Measurements from ENCODE around the gene PSD2.

Gene PSD2

DNA sequence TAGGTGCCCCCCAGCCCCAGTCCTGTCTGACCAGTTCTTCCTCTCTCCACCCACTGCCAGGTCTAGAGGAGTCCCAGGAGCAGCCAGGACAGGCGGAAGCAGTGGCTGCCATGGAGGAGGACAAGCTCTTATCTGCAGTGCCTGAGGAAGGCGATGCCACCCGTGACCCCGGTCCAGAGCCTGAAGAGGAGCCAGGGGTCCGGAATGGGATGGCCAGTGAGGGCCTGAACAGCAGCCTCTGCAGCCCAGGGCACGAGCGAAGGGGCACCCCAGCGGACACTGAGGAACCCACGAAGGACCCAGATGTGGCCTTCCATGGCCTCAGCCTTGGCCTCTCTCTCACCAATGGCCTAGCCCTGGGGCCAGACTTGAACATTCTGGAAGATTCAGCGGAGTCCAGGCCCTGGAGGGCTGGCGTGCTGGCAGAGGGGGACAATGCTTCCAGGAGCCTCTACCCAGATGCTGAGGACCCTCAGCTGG is 13.8 kb downstream of the PSD2 start:
- ATAC-seq (no peak), DNase-seq (no peak)
- H3K4me3 Mint-ChIP-seq, result no peak overlapping the region
- no peak overlapping the region for H3K27ac Mint-ChIP-seq
- H3K27me3 Mint-ChIP-seq, result peaks cover 19% of the 10 kb centered on the region
- no peaks in the 10 kb centered on the region for H3K36me3 Mint-ChIP-seq (ENCODE audit: low read depth)
- H3K9me3 Mint-ChIP-seq, result no peaks in the 10 kb centered on the region
- no peaks in the 10 kb centered on the region for H3K4me1 Mint-ChIP-seq

DNA sequence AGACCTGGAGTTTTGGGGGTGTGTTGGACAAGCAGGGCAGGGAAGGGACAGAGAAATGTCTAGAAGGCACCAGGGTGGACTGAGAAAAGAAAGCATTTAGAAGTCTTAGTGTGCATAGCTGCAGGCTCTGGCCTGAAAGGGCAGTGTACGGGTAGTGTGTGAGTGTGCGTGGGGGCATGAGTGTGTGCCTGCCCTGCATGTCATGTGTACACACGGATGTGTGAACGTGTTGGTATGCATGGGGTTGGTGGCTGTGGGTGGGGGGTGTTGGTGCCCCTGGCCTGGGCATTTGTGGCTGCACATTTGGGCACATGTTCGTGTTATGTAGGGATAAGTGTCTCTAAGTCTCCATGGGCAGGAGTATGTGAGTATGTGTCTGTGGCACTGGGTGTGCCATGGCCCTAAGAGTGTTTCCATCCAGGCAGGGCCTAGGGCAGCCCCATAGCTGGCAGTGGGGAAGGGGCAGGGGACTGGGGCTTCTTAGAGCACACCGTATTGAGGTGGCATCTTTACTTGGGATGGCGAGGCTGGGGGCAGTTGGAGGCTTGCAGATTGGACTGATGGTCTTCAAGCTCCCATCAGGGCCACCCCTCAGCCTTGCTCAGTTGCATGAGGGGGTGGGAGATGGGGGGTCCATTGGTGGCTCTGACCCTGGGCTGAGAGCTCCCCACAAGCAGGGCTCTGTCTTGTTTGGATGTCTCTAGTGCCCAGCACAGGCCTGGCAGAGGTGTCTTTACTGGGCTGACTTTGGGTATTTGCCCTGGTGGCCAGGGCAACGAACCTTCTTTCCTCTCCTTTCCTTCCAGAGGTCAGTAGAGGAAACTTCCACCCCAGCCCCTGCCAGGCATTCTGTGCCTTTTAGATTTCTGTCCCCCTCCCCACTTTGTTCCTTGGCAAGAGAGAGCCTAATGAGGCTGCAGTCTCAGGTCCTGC is 15.0 kb downstream of the PSD2 start:
- Mint-ChIP-seq H3K4me3 (no peak overlapping the region), H3K4me1 (no peaks in the 10 kb centered on the region), H3K9me3 (no peaks in the 10 kb centered on the region), H3K27me3 (peaks cover 17% of the 10 kb centered on the region), H3K27ac (no peak overlapping the region), H3K36me3 (ENCODE audit: low read depth) (no peaks in the 10 kb centered on the region)
- DNase-seq (no peak), ATAC-seq (no peak)

GRCh38 chr5:139811274-139811607 is 15.6 kb downstream of the PSD2 start:
- peaks cover 15% of the 10 kb centered on the region for H3K27me3 Mint-ChIP-seq
- H3K27ac Mint-ChIP-seq, result no peak overlapping the region
- H3K4me3 Mint-ChIP-seq, result no peak overlapping the region
- no peak for DNase-seq
- H3K4me1 Mint-ChIP-seq, result no peaks in the 10 kb centered on the region
- no peaks in the 10 kb centered on the region for H3K9me3 Mint-ChIP-seq
- no peak for ATAC-seq
- H3K36me3 Mint-ChIP-seq (ENCODE audit: low read depth), result no peaks in the 10 kb centered on the region

GRCh38 chr5:139812323-139812722 is 16.7 kb downstream of the PSD2 start:
- no peaks in the 10 kb centered on the region for H3K36me3 Mint-ChIP-seq (ENCODE audit: low read depth)
- H3K27me3 Mint-ChIP-seq, result peaks cover 17% of the 10 kb centered on the region
- H3K9me3 Mint-ChIP-seq, result no peaks in the 10 kb centered on the region
- H3K27ac Mint-ChIP-seq, result no peak overlapping the region
- ATAC-seq (no peak), DNase-seq (no peak)
- no peaks in the 10 kb centered on the region for H3K4me1 Mint-ChIP-seq
- H3K4me3 Mint-ChIP-seq, result no peak overlapping the region

- peaks cover 14% of the 10 kb centered on the region for H3K27me3 Mint-ChIP-seq
- no peaks in the 10 kb centered on the region for H3K4me1 Mint-ChIP-seq
- no peak overlapping the region for H3K27ac Mint-ChIP-seq
- DNase-seq (no peak), ATAC-seq (no peak)
- no peaks in the 10 kb centered on the region for H3K36me3 Mint-ChIP-seq (ENCODE audit: low read depth)
- no peak overlapping the region for H3K4me3 Mint-ChIP-seq
- no peaks in the 10 kb centered on the region for H3K9me3 Mint-ChIP-seq
Measured at GRCh38 chr5:139812836-139813805, 17.5 kb downstream of the PSD2 start.

DNA sequence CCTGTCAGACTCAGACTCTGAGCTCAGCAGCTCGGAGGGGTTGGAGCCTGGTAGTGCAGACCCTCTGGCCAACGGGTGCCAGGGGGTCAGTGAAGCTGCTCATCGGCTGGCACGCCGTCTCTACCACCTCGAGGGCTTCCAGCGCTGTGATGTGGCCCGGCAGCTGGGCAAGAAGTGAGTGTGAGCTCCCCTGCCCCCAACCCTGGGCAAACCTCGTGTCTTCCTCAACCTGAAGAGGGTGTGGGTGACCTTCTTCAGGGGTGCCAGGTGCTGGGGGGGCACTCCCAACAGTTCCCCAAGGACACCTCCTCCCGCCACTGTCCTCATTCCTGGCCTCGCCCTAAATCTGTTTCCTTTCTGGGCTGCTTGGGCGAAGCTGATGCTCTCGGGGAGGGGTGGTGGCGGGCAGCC is 18.6 kb downstream of the PSD2 start:
- DNase-seq (no peak), ATAC-seq (no peak)
- Mint-ChIP-seq H3K27ac (no peak overlapping the region), H3K27me3 (peaks cover 16% of the 10 kb centered on the region), H3K36me3 (ENCODE audit: low read depth) (no peaks in the 10 kb centered on the region), H3K9me3 (peaks cover 8% of the 10 kb centered on the region), H3K4me3 (no peak overlapping the region), H3K4me1 (no peaks in the 10 kb centered on the region)

DNA sequence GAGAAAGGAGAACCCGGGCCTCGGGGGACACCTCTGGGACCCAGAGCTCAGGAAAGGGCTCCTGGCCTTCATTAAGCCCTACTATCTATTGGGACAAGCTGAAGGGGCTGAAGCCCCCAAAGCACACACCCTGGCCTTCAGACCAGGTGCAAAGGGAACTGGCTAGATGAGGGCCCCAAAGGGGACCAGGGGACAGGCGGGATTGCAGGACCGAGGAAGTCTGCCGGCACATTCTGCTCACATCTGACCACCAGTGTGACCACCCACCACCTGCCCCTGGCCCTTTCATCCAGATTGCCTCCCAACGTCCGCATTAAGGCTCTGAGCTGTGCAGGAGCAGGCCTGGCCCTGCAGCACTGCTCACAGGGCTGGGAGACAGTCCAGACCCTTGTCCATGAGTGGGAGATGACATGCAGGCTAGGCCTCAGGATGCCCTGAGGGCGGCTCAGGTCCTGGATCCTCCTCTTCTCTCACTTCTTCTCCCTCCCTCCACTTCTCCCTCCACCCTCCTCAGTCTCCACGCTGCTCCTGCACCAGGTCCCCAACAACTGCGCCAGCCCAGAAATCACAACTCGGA is 19.2 kb downstream of the PSD2 start:
- DNase-seq, result no peak
- Mint-ChIP-seq H3K9me3 (peaks cover 8% of the 10 kb centered on the region), H3K4me1 (no peaks in the 10 kb centered on the region), H3K36me3 (ENCODE audit: low read depth) (no peaks in the 10 kb centered on the region), H3K27ac (no peak overlapping the region), H3K4me3 (no peak overlapping the region), H3K27me3 (peaks cover 18% of the 10 kb centered on the region)
- no peak for ATAC-seq

- H3K27me3 Mint-ChIP-seq, result peaks cover 16% of the 10 kb centered on the region
- no peak overlapping the region for H3K27ac Mint-ChIP-seq
- no peak for ATAC-seq
- no peak for DNase-seq
- H3K36me3 Mint-ChIP-seq (ENCODE audit: low read depth), result no peaks in the 10 kb centered on the region
- no peak overlapping the region for H3K4me3 Mint-ChIP-seq
- H3K4me1 Mint-ChIP-seq, result no peaks in the 10 kb centered on the region
- H3K9me3 Mint-ChIP-seq, result peaks cover 8% of the 10 kb centered on the region
Measured at GRCh38 chr5:139816566-139816965, 21.0 kb downstream of the PSD2 start.

- no peak overlapping the region for H3K27ac Mint-ChIP-seq
- DNase-seq (no peak), ATAC-seq (no peak)
- peaks cover 14% of the 10 kb centered on the region for H3K27me3 Mint-ChIP-seq
- H3K36me3 Mint-ChIP-seq (ENCODE audit: low read depth), result no peaks in the 10 kb centered on the region
- H3K4me3 Mint-ChIP-seq, result no peak overlapping the region
- H3K9me3 Mint-ChIP-seq, result peaks cover 8% of the 10 kb centered on the region
- H3K4me1 Mint-ChIP-seq, result no peaks in the 10 kb centered on the region
Measured at GRCh38 chr5:139817362-139817761, 21.8 kb downstream of the PSD2 start.

GRCh38 chr5:139817970-139818369 is 22.4 kb downstream of the PSD2 start:
- H3K36me3 Mint-ChIP-seq (ENCODE audit: low read depth), result no peaks in the 10 kb centered on the region
- H3K9me3 Mint-ChIP-seq, result peaks cover 8% of the 10 kb centered on the region
- no peak overlapping the region for H3K27ac Mint-ChIP-seq
- H3K27me3 Mint-ChIP-seq, result peaks cover 14% of the 10 kb centered on the region
- DNase-seq, result no peak
- no peaks in the 10 kb centered on the region for H3K4me1 Mint-ChIP-seq
- ATAC-seq, result no peak
- no peak overlapping the region for H3K4me3 Mint-ChIP-seq

- no peaks in the 10 kb centered on the region for H3K4me1 Mint-ChIP-seq
- no peaks in the 10 kb centered on the region for H3K36me3 Mint-ChIP-seq (ENCODE audit: low read depth)
- no peak overlapping the region for H3K4me3 Mint-ChIP-seq
- peaks cover 8% of the 10 kb centered on the region for H3K9me3 Mint-ChIP-seq
- DNase-seq (no peak), ATAC-seq (no peak)
- peaks cover 14% of the 10 kb centered on the region for H3K27me3 Mint-ChIP-seq
- H3K27ac Mint-ChIP-seq, result no peak overlapping the region
Measured at GRCh38 chr5:139820130-139820529, 24.5 kb downstream of the PSD2 start.

- ATAC-seq (no peak), DNase-seq (no peak)
- Mint-ChIP-seq H3K9me3 (peaks cover 8% of the 10 kb centered on the region), H3K27ac (no peak overlapping the region), H3K27me3 (peaks cover 14% of the 10 kb centered on the region), H3K4me1 (no peaks in the 10 kb centered on the region), H3K36me3 (ENCODE audit: low read depth) (no peaks in the 10 kb centered on the region), H3K4me3 (no peak overlapping the region)
Measured at GRCh38 chr5:139820606-139821005, 25.0 kb downstream of the PSD2 start.

DNA sequence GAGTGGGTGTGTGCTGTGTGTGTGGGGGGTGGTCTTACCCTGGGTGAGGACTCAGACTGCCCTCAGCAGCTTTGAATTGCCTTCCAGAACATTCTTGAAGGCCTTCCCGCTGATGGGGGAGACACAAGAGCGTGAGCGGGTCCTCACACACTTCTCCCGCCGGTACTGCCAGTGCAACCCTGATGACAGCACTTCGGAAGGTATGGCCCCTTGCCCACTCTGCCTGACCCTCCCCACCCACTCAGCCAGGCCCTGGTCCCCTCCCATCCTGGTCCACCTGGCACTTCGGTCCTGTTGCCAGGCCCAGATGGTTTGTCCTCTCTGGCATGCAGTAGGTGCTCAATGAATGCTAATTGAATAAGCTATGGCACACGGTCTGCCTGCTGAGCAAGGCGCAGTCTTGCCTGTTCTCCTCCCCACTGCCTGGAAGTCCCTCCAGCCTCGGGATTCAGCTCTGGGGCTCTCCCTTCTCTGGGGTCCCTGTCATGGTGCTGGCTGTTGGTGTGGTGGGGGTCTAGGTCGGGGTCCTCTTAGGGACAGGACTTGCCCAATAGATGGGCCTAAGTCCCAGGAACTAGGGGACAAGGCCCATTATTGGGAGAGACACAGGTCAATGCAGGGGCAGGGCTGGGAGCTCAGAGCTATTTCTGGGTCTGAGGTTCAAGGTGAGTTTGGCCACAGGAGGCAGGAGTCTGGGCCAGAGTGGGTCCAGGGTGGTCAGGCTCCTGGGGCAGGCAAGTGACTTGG is 26.4 kb downstream of the PSD2 start:
- Mint-ChIP-seq H3K4me3 (no peak overlapping the region), H3K27me3 (peaks cover 11% of the 10 kb centered on the region), H3K9me3 (peaks cover 8% of the 10 kb centered on the region), H3K36me3 (ENCODE audit: low read depth) (no peaks in the 10 kb centered on the region), H3K27ac (no peak overlapping the region), H3K4me1 (no peaks in the 10 kb centered on the region)
- ATAC-seq (peak; percentile 13), DNase-seq (no peak)

Measured in activated naive CD8-positive, alpha-beta T cell treated with anti-CD3 and anti-CD28 coated beads, Interleukin-2, amount 50 U/mL, for 24 hours (primary cell).